ENCODE results near the gene SLC9B2.

The SLC9B2 gene

GRCh38 chr4:103030791-103031190 lies 45.8 kb downstream of the SLC9B2 start (continued):
- TF ChIP-seq, protein P1, sequence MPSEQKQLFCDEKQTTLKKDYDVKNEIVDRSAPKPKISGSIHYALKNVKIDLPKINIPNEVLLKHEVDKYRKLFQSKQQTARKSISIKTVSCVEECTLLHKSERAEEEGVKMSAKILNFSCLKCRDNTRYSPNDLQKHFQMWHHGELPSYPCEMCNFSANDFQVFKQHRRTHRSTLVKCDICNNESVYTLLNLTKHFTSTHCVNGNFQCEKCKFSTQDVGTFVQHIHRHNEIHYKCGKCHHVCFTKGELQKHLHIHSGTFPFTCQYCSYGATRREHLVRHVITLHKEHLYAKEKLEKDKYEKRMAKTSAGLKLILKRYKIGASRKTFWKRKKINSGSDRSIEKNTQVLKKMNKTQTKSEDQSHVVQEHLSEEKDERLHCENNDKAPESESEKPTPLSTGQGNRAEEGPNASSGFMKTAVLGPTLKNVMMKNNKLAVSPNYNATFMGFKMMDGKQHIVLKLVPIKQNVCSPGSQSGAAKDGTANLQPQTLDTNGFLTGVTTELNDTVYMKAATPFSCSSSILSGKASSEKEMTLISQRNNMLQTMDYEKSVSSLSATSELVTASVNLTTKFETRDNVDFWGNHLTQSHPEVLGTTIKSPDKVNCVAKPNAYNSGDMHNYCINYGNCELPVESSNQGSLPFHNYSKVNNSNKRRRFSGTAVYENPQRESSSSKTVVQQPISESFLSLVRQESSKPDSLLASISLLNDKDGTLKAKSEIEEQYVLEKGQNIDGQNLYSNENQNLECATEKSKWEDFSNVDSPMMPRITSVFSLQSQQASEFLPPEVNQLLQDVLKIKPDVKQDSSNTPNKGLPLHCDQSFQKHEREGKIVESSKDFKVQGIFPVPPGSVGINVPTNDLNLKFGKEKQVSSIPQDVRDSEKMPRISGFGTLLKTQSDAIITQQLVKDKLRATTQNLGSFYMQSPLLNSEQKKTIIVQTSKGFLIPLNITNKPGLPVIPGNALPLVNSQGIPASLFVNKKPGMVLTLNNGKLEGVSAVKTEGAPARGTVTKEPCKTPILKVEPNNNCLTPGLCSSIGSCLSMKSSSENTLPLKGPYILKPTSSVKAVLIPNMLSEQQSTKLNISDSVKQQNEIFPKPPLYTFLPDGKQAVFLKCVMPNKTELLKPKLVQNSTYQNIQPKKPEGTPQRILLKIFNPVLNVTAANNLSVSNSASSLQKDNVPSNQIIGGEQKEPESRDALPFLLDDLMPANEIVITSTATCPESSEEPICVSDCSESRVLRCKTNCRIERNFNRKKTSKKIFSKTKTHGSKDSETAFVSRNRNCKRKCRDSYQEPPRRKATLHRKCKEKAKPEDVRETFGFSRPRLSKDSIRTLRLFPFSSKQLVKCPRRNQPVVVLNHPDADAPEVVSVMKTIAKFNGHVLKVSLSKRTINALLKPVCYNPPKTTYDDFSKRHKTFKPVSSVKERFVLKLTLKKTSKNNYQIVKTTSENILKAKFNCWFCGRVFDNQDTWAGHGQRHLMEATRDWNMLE (tag by site-specific recombination; conservative IDR thresholded peaks at IDR 0.05; ENCODE audit: low read depth) = no peak
- TF ChIP-seq ZSCAN16 (tag by site-specific recombination; IDR thresholded peaks at IDR 0.05) = no peak
- TF ChIP-seq HOXD13 (CRISPR knock-in tag; IDR thresholded peaks at IDR 0.05; ENCODE audit: borderline replicate concordance) = no peak
- no peak for TF ChIP-seq ZNF664 (tag by site-specific recombination; IDR thresholded peaks at IDR 0.05)

- Histone ChIP-seq H3K4me1 (ENCODE audit: control insufficient read depth, insufficient read depth, low read length) (no peaks in the 10 kb centered on the region), H3K9me3 (ENCODE audit: control insufficient read depth, insufficient read depth, low read depth, low read length) (no peaks in the 10 kb centered on the region), H3K36me3 (ENCODE audit: control insufficient read depth in 2 of 2, insufficient read depth in 1 of 2, low read length in 2 of 2) (peaks cover 0 to 6% of the 10 kb centered on the region in 2 experiments; a peak in 1 of 3 replicates), H3K4me3 (ENCODE audit: low read depth, low read length) (no peak overlapping the region), H3K27ac (ENCODE audit: extremely low read depth, low read depth, low read length) (no peak overlapping the region)
- no peak for TF ChIP-seq SP3 (tag by site-specific recombination; IDR thresholded peaks at IDR 0.05)
- no peak for TF ChIP-seq ZNF366 (tag by site-specific recombination; conservative IDR thresholded peaks at IDR 0.05)
- TF ChIP-seq EGR2 (tag by site-specific recombination; IDR thresholded peaks at IDR 0.05; ENCODE audit: low read depth) = no peak
- TF ChIP-seq BCL6B (tag by site-specific recombination; IDR thresholded peaks at IDR 0.05) = no peak
- TF ChIP-seq, protein P2, sequence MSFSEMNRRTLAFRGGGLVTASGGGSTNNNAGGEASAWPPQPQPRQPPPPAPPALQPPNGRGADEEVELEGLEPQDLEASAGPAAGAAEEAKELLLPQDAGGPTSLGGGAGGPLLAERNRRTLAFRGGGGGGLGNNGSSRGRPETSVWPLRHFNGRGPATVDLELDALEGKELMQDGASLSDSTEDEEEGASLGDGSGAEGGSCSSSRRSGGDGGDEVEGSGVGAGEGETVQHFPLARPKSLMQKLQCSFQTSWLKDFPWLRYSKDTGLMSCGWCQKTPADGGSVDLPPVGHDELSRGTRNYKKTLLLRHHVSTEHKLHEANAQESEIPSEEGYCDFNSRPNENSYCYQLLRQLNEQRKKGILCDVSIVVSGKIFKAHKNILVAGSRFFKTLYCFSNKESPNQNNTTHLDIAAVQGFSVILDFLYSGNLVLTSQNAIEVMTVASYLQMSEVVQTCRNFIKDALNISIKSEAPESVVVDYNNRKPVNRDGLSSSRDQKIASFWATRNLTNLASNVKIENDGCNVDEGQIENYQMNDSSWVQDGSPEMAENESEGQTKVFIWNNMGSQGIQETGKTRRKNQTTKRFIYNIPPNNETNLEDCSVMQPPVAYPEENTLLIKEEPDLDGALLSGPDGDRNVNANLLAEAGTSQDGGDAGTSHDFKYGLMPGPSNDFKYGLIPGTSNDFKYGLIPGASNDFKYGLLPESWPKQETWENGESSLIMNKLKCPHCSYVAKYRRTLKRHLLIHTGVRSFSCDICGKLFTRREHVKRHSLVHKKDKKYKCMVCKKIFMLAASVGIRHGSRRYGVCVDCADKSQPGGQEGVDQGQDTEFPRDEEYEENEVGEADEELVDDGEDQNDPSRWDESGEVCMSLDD (tag by site-specific recombination; IDR thresholded peaks at IDR 0.05) = no peak
- TF ChIP-seq GFI1B (tag by site-specific recombination; IDR thresholded peaks at IDR 0.05) = no peak
- TF ChIP-seq, protein P3, sequence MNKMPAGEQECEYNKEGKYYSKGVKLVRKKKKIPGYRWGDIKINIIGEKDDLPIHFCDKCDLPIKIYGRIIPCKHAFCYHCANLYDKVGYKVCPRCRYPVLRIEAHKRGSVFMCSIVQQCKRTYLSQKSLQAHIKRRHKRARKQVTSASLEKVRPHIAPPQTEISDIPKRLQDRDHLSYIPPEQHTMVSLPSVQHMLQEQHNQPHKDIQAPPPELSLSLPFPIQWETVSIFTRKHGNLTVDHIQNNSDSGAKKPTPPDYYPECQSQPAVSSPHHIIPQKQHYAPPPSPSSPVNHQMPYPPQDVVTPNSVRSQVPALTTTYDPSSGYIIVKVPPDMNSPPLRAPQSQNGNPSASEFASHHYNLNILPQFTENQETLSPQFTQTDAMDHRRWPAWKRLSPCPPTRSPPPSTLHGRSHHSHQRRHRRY (tag by site-specific recombination; IDR thresholded peaks at IDR 0.05) = no peak
- TF ChIP-seq ZNF530 (tag by site-specific recombination; IDR thresholded peaks at IDR 0.05; ENCODE audit: low read depth) = no peak
- TF ChIP-seq ZBTB6 (tag by site-specific recombination; IDR thresholded peaks at IDR 0.05) = no peak
- no peak for TF ChIP-seq ZNF140 (tag by site-specific recombination; IDR thresholded peaks at IDR 0.05)
- TF ChIP-seq, protein P4, sequence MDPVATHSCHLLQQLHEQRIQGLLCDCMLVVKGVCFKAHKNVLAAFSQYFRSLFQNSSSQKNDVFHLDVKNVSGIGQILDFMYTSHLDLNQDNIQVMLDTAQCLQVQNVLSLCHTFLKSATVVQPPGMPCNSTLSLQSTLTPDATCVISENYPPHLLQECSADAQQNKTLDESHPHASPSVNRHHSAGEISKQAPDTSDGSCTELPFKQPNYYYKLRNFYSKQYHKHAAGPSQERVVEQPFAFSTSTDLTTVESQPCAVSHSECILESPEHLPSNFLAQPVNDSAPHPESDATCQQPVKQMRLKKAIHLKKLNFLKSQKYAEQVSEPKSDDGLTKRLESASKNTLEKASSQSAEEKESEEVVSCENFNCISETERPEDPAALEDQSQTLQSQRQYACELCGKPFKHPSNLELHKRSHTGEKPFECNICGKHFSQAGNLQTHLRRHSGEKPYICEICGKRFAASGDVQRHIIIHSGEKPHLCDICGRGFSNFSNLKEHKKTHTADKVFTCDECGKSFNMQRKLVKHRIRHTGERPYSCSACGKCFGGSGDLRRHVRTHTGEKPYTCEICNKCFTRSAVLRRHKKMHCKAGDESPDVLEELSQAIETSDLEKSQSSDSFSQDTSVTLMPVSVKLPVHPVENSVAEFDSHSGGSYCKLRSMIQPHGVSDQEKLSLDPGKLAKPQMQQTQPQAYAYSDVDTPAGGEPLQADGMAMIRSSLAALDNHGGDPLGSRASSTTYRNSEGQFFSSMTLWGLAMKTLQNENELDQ (tag by site-specific recombination; IDR thresholded peaks at IDR 0.05; ENCODE audit: low read depth) = no peak
- no peak for TF ChIP-seq ZNF660 (tag by site-specific recombination; IDR thresholded peaks at IDR 0.05)
- no peak for TF ChIP-seq ZNF311 (tag by site-specific recombination; IDR thresholded peaks at IDR 0.05; ENCODE audit: borderline replicate concordance)
- no peak for TF ChIP-seq ZNF37A (tag by site-specific recombination; IDR thresholded peaks at IDR 0.05)
- TF ChIP-seq ZNF354C (tag by site-specific recombination; IDR thresholded peaks at IDR 0.05; ENCODE audit: borderline replicate concordance, low read depth) = no peak
- no peak for TF ChIP-seq BCL11A (tag by site-specific recombination; IDR thresholded peaks at IDR 0.05; ENCODE audit: low read depth)
- no peak for TF ChIP-seq ZNF423 (tag by site-specific recombination; IDR thresholded peaks at IDR 0.05)
- ChIA-PET CTCF (interaction anchor here (0.7 to 1.3 kb wide), 2 partner anchors 71 to 236 kb away, joined by 3 read pairs; partner anchors contain the start of gene BDH2), POLR2A (no interaction called here)
Measured at GRCh38 chr4:103029300-103029699, 47.3 kb downstream of the SLC9B2 start.

All from HEK293 (cell line).